ENCODE data around the gene PHLDB1.

PHLDB1 gene

GRCh38 chr11:118622376-118623268, 15.2 kb downstream of the PHLDB1 start:
- DNase-seq: peak; percentile 61 to 66

- peak; percentile 86 to 95 for DNase-seq
Measured at GRCh38 chr11:118623269-118623655, 15.8 kb downstream of the PHLDB1 start.

GRCh38 chr11:118625036-118625690, 17.7 kb downstream of the PHLDB1 start:
- DNase-seq: no peak

GRCh38 chr11:118625976-118626375, 18.6 kb downstream of the PHLDB1 start:
- DNase-seq: no peak

GRCh38 chr11:118627566-118627965, 20.2 kb downstream of the PHLDB1 start:
- no peak for DNase-seq

GRCh38 chr11:118628031-118628430, 20.6 kb downstream of the PHLDB1 start:
- no peak for DNase-seq

GRCh38 chr11:118628432-118628831, 21.0 kb downstream of the PHLDB1 start:
- no peak for DNase-seq

- DNase-seq: no peak
Measured at GRCh38 chr11:118628861-118629549, 21.6 kb downstream of the PHLDB1 start.

GRCh38 chr11:118629761-118630661, 22.6 kb downstream of the PHLDB1 start:
- DNase-seq: no peak

- DNase-seq: no peak
Measured at GRCh38 chr11:118631142-118631909, 23.9 kb downstream of the PHLDB1 start.

- no peak for DNase-seq
Measured at GRCh38 chr11:118632577-118633318, 25.3 kb downstream of the PHLDB1 start.

GRCh38 chr11:118633319-118633690, 25.9 kb downstream of the PHLDB1 start:
- DNase-seq: no peak

GRCh38 chr11:118633979-118634378, 26.6 kb downstream of the PHLDB1 start:
- DNase-seq: no peak

GRCh38 chr11:118634431-118635236, 27.2 kb downstream of the PHLDB1 start:
- peak; percentile 55 to 73 for DNase-seq

GRCh38 chr11:118635237-118635591, 27.8 kb downstream of the PHLDB1 start:
- no peak for DNase-seq

- DNase-seq: no peak
Measured at GRCh38 chr11:118635642-118636041, 28.2 kb downstream of the PHLDB1 start.

GRCh38 chr11:118636569-118637290, 29.3 kb downstream of the PHLDB1 start:
- no peak for DNase-seq

- DNase-seq: no peak
Measured at GRCh38 chr11:118638726-118639125, 31.3 kb downstream of the PHLDB1 start.

GRCh38 chr11:118639899-118640298, 32.5 kb downstream of the PHLDB1 start:
- DNase-seq: no peak
